Breast epithelium (tissue), 3 donors: Measurements from ENCODE around the gene RPIA.

Source experiments
- POLR2A ChIP-seq: fragments of 450-650 bp; IDR thresholded peaks from one replicate; pipeline ENCODE4 v1.6.1; 2016; ENCODE audit warnings: antibody characterized with exemption, mild to moderate bottlenecking, moderate library complexity
- POLR2AphosphoS5 ChIP-seq, 3 donors: sonication (generic); formaldehyde crosslinking; IDR thresholded peaks; one replicate each; pipeline ENCODE4 v1.6.1; 2017; ENCODE audit warnings: antibody characterized with exemption in 3 of 3

GRCh38 chr2:88713408-88713807, 21.9 kb downstream of the RPIA start:
- no peak for TF ChIP-seq POLR2A
- TF ChIP-seq POLR2AphosphoS5 (IDR thresholded peaks at IDR 0.05) = no peak
